Esophagus squamous epithelium (tissue), 4 donors: Measurements from ENCODE around the gene MS4A18.

ENCODE experiments used
- CTCF ChIP-seq, 6 experiments: fragments of 450-650 bp in 4 of 6; fragments of 200-600 bp in 2 of 6; sonication (generic) in 2 of 6; IDR thresholded peaks; one replicate each; pipeline ENCODE4 v1.5.1; 2016 to 2019; ENCODE audit warnings: antibody characterized with exemption in 6 of 6, mild to moderate bottlenecking in 4 of 6, moderate library complexity in 4 of 6
- POLR2A ChIP-seq, 4 donors: fragments of 450-650 bp; IDR thresholded peaks; one replicate each; pipeline ENCODE4 v1.6.1; 2017; ENCODE audit warnings: antibody characterized with exemption in 4 of 4, mild to moderate bottlenecking in 4 of 4, moderate library complexity in 3 of 4

- no peak for TF ChIP-seq CTCF (IDR thresholded peaks at IDR 0.05)
- TF ChIP-seq POLR2A (IDR thresholded peaks at IDR 0.05), result no peak
These were observed 44.6 kb upstream of the MS4A18 start for GRCh38 chr11:60679879-60680278.
